ENCODE data around the gene FAM240A.

DNA sequence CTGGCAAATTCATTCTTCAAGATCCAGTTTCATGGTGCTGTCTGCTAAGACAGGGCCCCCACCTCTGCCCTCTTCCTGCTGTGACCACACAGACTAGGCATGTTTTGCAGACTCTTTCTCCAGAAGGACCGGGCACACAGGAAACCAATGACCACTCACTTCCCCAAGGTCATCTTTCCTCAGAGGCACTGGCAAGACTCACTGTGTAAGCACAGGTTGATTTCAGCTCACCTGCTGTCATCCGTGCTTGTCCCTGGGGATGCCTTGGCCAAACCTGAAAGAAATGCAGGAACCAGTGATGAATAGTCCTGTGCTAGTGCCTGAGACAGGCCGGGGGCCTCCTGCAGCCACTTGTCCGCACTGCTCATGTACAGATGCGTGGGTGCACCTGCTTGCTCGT lies 47.7 kb downstream of the FAM240A start:
- no peak for TF ChIP-seq POLR2A (IDR thresholded peaks at IDR 0.05)
- no peak for TF ChIP-seq EP300 (IDR thresholded peaks at IDR 0.05)

Measured in ovary (tissue), 1 donor.